Activated CD4-positive, alpha-beta T cell treated with anti-CD3 and anti-CD28 coated beads, Interleukin-2, Interleukin-6, amounts not matched to agents 100 ng/mL and 50 ng/mL, durations not matched to agents 16 hours and 8 hours (primary cell): ENCODE data around the gene TRIM31.

Experiments
- DNase-seq: peaks from one replicate; pipeline ENCODE4 v3.0.0-alpha.2; 2020

TRIM31 gene

GRCh38 chr6:30113003-30113759 lies at the start of gene TRIM31:
TRIM31 (minus strand) TSS chr6:30113090; CDS start chr6:30112805, 285 bp downstream.
- no peak for DNase-seq

DNA sequence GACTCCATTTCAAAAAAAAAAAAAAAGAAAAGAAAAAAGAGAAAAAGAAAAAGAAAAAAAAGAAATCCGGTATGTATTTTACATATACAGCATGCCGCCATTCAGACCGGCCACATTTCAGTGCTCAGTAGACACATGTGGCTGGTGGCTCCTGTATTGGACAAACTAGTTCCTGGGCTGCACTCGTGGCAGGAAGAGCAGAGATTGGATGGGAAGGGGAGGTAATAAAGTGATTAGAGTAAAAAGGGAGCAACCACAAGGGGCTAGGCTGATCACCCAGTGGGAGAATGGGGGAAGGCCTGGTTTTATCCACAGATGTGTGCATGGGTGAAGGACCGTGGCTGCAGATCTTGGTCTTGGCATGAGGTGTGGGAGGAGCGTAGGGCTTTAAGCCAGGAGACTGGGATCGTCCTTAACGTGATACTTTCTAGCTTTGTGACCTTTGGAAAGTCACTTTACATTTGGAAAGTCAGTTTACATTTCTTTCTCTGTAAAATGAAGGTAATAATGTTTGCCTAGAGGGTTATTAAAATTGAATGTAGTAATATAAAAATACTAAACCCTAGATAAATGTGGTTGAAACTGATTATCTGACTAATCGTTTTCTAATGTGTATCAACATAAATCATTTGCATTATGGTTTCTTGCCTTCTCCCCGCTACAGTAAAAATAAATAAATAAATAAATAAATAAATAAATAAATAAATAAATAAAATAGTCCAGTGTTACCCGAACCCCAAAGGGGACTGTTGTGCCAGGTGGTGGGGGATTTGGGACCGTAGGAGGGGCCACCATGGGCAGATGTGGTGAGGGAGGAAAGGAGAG lies 49.6 kb upstream of the TRIM31 start:
- no peak for DNase-seq

GRCh38 chr6:30160785-30161531 lies 48.1 kb upstream of the TRIM31 start, which contains the start of gene TRIM10:
TRIM10 (minus strand) TSS chr6:30161211; CDS start chr6:30160858, 353 bp downstream.
- no peak for DNase-seq

DNA sequence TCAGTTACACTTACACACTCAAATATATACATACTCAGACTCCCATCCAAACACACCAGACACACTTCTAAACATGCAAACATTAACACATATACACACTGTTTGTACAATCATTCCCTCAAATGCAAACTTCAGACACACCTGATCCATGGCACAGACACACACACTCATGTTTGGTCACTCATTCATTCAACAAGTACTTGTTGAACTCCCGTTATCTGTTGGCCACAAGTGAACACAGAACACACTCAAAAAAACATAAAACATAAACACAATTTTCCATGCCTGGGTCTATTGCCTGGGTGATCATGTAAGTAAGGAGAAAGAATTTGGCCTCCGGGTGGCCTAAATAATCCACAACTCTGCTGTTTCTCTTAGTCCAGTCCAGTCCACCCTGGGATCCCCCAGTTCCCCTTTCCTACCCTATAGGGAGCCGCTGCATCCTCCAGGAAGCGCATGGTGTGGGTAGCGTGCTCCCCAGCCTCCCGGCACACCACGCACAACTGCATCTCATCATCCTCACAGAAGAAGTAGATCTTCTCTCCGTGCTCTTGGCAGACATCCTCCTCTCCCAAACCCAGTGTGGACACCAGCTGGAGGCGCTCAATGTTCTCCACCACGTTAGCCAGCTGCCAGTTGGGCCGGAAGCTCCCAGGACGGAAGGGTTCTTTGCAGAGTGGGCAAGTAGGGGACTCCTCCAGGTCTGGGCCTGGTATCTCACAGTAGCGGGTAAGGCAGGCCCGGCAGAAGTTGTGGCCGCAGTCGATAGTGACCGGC lies 47.3 kb upstream of the TRIM31 start:
- DNase-seq = no peak

GRCh38 chr6:30158475-30159040 lies 45.7 kb upstream of the TRIM31 start:
- DNase-seq = no peak

DNA sequence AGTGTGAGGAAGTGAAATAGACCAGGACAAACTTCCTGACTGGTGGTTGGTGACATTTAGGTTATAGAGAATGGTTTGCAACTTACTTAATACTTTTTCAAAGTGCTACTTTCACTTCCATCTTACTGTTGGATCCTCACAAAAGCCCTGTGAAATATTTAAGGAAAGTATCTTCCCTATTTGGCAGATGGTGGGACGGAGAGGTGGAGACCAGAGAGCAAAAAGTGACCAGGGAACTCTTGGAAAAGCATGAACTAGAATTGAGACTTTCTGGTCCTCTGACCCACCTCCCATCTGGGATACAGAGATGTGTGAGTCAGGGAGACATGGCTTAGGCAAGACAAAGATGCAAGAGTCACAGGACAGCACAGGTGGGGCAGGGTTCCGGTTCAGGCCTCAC lies 45.1 kb upstream of the TRIM31 start:
- no peak for DNase-seq

DNA sequence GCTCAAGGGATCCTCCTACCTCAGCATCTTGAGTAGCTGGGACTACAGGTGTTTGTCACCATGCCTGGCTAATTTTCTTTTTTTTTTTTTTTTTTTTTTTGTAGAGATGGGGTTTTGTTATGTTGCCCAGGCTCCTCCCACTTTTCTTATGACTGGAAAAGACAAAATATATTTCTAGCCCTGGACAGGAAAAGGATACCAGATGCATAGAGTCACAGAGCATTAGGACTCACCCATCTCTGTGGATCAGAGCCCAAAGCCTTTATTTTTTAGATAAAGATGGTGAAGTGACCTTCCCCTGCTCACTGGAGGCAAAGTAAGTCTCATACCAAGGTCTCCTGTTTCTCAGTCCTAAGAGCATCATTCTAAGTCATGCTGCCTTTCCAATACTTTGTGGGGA lies 44.7 kb upstream of the TRIM31 start:
- DNase-seq = no peak

DNA sequence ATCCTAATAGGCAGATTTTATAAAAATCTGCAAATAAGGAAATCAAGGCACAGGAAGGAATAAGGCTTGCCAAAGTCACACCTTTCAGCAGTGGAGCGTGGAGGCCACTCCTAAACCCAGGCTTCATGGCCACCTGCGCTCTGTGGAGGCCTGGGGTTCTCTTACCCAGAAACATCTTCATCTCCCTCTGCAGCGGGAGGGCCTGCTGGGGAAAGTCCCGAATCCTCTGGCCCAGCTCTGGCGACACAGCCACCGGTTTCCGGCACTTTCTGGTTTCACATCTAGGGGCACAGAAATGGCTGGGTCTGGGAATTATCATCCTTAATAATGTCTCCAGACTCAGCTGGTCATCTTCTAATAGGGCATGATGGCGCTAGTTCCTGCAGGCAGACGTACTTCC lies 43.9 kb upstream of the TRIM31 start:
- DNase-seq = no peak

GRCh38 chr6:30156262-30156599 lies 43.3 kb upstream of the TRIM31 start:
- no peak for DNase-seq

DNA sequence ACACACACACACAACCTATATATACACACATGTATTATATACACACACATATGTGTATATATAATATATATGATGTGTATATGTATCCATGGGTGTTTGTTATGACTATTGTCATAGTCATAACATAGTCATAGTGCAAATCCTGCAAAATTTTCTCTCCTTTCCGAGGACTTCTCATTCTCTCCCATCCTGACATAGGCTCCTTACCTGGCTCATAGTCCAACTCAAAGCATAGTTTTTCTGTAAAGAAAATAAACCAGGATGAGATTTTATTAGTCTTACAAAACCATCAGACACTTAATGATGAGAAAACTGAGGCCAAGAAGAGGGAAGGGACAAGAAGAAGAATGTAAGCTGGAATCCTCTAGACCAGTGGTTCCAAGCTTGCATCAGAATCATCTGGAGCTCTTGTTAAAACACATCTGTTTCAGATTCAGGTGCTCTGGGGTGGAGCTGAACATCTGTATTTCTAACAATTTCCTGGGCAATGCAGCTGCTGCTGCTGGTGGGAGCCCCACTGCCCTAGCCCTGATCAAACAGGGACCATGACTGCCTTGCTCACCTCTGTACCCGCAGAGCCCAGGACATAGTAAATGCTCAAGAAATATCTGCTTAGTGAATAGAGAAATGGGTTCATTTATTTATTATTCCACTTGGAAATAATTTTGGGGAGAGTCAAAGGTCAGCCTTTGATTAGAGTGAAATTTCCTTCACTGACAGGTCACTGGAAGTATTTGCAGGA lies 42.8 kb upstream of the TRIM31 start:
- DNase-seq = no peak

DNA sequence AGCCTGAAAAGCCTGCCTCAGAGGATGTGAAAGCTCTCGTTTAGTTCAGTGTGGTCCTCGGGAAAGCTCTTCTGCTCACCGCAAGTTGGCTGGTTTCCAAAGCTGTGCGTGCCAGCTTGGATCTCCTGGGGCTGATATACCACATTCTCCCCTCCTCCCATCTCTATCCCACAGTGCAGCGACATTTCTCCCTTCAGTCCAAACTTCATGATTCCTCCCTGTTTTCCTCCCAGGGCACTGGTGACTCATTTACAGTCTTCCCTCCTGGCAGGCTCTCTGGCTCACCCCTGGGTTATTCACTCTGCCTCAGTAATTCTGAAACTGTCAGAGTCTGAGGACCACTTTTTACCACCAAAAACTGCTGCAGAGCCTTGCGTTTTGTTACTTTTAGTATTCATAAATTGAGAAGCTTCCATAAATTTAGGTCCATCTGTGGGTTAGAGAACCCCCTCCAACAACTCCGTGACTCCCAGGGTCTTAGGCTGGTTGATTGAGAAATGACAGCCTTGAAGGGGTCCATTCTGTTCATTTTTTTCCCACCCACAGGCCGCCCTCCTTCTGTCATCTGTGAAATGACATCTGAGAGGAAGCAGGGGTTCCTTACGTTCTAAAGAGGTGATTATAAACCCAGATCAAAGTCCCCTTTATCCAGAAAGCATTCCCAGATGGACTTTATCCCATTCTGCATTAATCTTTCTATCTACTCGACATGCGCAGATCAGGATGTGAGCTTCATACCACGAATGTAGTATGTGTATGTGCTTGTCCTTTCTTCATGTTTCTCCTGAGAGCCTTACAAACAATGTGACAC lies 42.0 kb upstream of the TRIM31 start:
- DNase-seq = no peak

DNA sequence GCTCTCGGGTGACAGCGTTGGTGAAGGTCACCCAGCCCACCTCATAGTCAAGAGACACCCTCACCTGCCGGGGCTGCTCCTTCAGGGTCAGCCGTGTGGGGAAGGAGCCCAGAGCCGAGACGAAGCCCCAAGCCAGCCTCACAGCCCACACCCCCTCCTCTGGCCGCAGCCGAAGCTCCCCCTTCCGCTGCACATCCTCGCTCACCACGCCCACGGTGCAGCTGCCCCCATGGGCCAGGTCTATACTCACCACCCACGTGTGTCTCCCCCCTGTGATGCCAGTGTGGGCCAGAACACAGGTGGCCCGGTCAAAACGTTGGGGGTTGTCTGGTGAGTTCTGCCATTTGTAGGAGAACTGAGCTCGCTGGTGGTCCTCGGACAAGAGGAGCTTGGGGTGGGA lies 41.2 kb upstream of the TRIM31 start:
- DNase-seq = no peak

- DNase-seq = no peak
These were observed 40.2 kb upstream of the TRIM31 start for GRCh38 chr6:30152910-30153610.

GRCh38 chr6:30152016-30152673 lies 39.3 kb upstream of the TRIM31 start:
- DNase-seq = no peak

DNA sequence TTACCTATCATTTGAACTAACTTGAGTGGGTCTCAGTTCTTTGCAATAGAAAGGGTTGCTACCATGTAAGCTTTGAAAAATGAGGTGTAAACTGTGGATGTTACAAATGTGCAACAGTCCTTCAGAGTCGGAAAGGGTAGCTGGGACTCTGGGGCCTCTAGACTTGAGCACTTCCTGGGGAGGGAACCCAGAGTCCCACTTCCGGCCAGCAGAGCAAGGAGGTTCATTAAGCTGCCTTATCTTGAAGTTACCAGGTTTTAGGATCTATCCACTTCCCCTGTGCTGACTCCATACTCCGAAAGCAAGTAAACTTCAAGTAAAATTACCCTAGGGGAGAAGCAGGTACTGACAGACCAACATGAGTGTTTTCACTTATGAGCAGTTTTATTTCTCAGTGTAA lies 38.7 kb upstream of the TRIM31 start:
- DNase-seq = no peak

GRCh38 chr6:30150671-30151395 lies 37.9 kb upstream of the TRIM31 start:
- DNase-seq = no peak

GRCh38 chr6:30149858-30150550 lies 37.1 kb upstream of the TRIM31 start:
- no peak for DNase-seq

DNA sequence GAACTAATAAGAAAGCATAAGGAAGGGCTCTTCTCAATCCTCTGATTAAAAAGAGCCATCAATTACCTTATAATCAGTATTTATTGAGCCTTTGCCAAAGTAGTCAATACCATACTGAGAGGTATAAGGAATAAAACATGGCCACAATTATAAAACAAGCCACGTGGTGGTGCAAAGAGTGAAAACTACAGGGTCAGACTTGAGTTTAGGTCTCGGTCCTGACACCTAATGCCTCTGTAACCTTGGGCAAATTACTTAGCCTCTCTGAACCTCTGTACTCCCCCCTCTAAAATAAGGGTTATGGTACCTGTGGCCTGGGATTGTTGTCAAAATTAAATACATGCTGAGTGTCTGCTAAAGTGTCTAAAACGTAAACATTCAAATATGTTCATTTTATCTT lies 36.3 kb upstream of the TRIM31 start:
- no peak for DNase-seq
